ENCODE results near the gene GTF2F2.

- TF ChIP-seq POLR2A (IDR thresholded peaks at IDR 0.05; ENCODE audit: low read depth, low read length) (no peak), CTCF (IDR thresholded peaks at IDR 0.05; ENCODE audit: extremely low read depth in 1 of 2, insufficient read depth in 1 of 2, low read depth in 1 of 2, low read length in 2 of 2) (no peak), POLR2AphosphoS5 (IDR thresholded peaks at IDR 0.05; ENCODE audit: insufficient read depth, low read depth, low read length) (no peak), MAX (IDR thresholded peaks at IDR 0.05; ENCODE audit: insufficient read depth, insufficient read length) (no peak), MYC (IDR thresholded peaks at IDR 0.05; ENCODE audit: low read depth, low read length) (no peak)
Observed at GRCh38 chr13:45228002-45228401, 107.7 kb downstream of the GTF2F2 start.
